GM12872 (cell line): Measurements from ENCODE around the gene UTRN.

Experiments
- TF ChIP-seq, protein P1 (sequence below): IDR thresholded peaks from 3 replicates; pipeline ENCODE4 v1.5.1; 2011; ENCODE audit warnings: low read depth, mild to moderate bottlenecking, low read length, moderate library complexity; ENCODE audit not compliant: insufficient read depth

UTRN gene

DNA sequence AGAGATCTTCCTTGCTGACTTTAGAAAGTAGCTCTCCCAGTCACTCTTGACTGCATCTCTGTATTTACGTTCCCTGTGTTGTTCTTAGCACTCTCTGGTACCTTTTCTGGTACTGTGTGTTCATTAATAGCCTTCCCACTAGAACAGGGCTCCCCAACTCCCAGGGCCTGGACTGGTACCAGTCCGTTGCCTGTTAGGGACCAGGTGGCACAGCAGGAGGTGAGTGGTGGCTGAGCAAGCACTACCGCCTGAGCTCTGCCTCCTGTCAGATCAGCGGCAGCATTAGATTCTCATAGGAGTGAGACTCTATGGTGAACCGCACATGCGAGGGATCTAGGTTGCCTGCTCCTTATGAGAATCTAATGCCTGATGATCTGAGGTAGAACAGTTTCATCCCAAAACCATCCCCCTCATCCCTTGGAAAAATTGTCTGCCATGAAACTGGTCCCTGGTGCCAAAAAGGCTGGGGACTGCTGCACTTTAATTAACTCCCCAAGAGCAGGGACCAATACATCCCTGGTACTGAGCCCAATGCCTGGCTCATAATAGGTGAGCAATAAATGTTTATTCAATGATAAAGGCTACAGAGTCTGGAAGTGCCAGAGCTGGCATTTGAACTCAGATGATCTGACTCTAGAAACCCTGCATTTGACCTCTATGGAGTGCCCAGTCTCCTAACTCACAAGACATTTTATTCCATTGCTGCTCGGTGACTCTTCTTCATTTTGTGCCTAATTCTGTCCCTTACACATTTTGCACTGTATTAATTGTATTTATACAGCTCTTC, 11.0 kb downstream of the UTRN start:
- TF ChIP-seq, protein P1, sequence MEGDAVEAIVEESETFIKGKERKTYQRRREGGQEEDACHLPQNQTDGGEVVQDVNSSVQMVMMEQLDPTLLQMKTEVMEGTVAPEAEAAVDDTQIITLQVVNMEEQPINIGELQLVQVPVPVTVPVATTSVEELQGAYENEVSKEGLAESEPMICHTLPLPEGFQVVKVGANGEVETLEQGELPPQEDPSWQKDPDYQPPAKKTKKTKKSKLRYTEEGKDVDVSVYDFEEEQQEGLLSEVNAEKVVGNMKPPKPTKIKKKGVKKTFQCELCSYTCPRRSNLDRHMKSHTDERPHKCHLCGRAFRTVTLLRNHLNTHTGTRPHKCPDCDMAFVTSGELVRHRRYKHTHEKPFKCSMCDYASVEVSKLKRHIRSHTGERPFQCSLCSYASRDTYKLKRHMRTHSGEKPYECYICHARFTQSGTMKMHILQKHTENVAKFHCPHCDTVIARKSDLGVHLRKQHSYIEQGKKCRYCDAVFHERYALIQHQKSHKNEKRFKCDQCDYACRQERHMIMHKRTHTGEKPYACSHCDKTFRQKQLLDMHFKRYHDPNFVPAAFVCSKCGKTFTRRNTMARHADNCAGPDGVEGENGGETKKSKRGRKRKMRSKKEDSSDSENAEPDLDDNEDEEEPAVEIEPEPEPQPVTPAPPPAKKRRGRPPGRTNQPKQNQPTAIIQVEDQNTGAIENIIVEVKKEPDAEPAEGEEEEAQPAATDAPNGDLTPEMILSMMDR: no peak

DNA sequence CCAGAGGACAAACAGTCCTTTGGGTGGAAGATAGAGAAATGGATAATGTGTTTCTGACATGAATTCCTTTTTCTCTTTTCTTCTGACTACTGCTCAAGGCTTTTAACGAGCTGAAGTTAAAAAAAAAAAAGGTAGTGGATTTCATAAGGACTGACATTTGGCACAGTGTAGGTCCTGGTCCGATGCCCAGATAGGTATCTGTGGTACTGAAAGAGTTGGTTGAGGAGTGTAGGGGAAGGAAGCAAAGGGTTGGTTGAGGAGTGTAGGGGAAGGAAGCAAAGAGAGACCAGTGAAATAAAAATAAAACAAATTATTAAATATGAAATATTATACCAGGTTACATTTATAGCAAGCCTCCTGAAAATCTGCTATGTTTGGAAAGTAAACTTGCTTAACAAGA, 11.8 kb downstream of the UTRN start:
- TF ChIP-seq, protein P1: no peak

DNA sequence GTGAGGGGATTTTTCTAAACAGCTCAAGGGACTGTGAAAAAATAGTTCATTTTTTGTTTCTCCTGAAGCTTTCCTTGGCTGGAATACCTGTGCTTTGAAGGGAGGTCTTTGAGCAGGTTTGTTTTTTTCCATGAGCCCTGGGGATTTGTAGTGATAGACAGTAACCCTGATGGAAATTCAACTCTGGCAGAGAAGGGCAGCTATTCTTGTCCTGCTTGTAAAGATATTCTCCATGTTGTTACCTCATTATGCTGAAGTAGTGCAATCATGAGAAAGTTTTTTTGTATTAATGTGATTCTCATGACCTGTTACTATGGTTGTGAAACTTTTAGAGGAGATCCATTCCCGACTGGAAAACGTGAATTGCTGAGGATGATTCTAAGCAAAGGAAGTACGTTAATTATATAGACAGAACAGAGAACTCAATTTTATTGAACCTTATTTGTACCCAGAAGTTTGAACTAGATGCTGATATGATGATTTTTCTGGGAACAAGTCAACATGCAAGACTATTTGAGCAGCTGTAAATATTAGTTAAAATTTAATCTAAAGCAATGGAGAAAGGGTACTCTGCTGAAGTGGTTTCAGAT, 12.5 kb downstream of the UTRN start:
- TF ChIP-seq, protein P1: no peak

DNA sequence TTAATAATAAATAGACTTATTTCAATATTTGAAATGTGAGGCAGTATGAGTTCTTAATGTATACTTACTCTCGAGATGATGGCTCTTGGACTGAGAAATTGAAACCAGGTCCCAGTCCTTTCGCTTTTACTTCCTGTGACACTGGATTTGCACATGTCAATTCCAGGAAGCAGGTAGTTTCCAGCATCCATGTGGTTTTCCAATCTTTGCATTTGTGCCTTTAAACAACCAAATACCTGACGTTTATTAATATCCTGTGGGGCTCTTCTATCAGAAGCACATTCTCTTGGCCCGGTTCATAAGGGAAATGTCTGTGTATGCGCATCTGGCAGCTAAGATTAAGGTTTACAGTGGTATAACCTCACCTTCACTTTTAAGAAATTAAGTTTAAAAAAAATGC, 13.1 kb downstream of the UTRN start:
- TF ChIP-seq, protein P1: no peak

DNA sequence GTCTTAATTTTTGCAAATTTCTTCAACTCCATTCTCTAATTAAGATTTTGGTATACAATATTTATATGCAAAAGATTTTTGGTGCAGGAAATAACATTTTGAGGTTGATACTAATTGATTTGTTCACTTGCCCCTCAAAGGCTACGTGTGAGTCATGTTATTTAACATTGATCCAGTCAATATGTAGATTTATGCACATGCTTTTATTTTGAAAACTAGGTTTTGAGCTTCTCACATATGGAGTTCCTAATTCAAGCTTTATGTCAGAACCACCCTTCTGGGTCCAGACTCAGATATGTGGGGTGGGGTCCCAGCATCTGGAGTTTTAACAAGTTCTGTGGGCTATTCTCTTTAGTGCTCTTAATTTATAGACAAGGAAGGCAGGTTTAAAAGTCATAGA, 13.8 kb downstream of the UTRN start:
- TF ChIP-seq, protein P1: no peak

DNA sequence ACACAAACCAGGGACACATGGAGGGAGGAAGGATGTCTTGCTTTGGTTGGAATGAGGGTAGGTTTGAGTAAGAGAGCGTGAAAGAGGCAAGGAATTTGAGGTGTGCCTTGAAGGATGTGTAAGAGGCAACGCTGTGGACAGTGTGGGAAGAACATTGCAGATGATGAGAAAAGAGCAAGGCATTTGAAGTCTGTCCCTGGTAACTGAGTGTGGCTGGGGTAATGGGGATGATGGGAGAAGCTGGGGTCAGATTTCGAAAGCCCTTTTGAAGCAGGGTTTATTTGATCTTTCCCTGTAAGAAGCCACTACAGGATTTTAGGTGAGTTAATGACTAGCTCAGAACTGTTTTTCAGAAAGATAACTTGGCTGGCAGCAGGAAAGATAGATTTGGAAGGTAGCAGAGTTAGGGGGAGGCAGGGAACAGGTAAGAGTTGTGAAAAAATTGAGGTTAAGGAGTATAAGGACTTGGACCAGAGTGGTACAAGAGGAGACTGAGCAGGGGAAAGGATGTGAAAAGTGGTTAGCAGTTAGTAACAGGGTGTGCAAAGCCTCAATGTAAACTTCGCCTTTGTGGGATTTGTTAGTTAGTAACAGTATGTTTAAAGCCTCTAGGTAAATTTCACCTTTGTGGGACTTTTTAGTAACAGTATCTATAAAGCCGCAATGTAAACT, 17.7 kb downstream of the UTRN start:
- TF ChIP-seq, protein P1: no peak

DNA sequence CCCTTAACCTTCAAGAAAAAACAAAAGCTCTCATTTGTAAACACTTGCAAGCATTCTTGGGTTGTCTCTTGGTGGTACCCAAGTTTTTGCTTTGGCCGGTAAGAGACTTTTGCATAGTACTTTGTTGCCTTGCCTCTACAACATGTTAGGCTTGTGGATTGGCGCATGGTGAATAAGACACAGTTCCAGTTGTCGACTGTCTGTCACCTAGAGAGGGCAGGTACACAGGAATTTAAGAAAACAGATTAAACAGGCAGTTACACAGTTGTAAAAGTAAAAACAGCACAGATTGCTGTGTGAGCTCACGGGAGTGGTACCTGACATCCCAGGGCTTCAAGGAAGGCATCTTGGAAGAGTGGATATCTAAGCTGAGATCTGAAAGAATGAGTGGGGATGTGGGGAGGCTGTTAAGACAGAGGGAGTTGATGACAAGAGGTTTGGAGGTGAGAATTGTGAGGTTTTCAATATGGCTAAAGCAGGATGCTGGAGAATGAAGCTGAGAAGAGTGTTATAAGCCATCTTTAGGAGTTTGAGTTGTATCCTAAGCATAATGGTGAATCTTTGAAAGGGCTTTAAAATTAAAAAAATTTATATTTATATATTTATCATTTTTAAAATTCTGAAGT, 19.2 kb downstream of the UTRN start:
- TF ChIP-seq, protein P1: no peak
